MG63 (cell line): Measurements from ENCODE around the gene MMP7. TPM values are rescaled to one million over a fixed set of nuclear protein-coding genes. Genes with fewer than 3 reads are reported as not detected.
"Not testable (repeated sequence)": the region's sequence is repeated elsewhere in the genome, so short reads cannot be mapped to it uniquely, and the experiment has no call there.

ENCODE experiments used
- DNase-seq: peaks from one replicate; pipeline ENCODE4 v3.0.0-alpha.2; 2020
- H3K27me3 ChIP-seq: fragments of 250-450 bp; sonication (Bioruptor Pico); 2 replicates; pipeline ENCODE4 v1.5.1; 2020; ENCODE audit warnings: mild to moderate bottlenecking, moderate library complexity
- H3K36me3 ChIP-seq: fragments of 250-450 bp; sonication (Bioruptor Pico); 2 replicates; pipeline ENCODE4 v1.5.1; 2020; ENCODE audit warnings: mild to moderate bottlenecking, moderate library complexity
- H3K4me3 ChIP-seq: fragments of 250-450 bp; sonication (Bioruptor Pico); 2 replicates; pipeline ENCODE4 v1.5.1; 2020; ENCODE audit warnings: mild to moderate bottlenecking, moderate library complexity
- H3K9me3 ChIP-seq: fragments of 250-450 bp; sonication (Bioruptor Pico); 2 replicates; pipeline ENCODE4 v1.5.1; 2020; ENCODE audit warnings: mild to moderate bottlenecking, moderate library complexity
- total RNA-seq: library from RNA; depleted of rRNA; stranded (reverse); fragments of >200 nt; shearing (Covaris generic); gene quantifications from 2 replicates; pipeline ENCODE4 v1.2.3, GENCODE V29; 2014; ENCODE audit warnings: low replicate concordance

The MMP7 gene
- total RNA-seq, 1 experiment from 2014 or later = not detected

DNA sequence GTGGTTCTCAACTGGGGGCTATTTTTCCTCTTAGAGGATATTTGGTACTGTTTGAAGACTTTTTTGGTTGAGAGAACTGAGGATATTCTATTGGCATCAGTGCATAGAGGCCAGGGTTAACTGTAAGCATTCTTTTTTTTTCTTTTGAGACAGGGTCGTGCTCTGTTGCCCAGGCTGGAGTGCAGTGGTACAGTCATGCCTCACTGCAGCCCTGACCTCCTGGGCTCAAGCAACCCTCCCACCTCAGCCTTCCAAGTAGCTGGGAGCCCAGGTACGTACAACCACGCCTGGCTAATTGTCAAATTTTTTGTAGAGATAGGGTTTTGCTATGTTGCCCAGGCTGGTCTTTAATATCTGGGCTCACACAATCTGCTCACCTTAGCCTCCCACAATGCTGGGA, 12.9 kb downstream of the MMP7 start:
- no peak for DNase-seq
- no peaks in the 10 kb centered on the region for H3K9me3 ChIP-seq

DNA sequence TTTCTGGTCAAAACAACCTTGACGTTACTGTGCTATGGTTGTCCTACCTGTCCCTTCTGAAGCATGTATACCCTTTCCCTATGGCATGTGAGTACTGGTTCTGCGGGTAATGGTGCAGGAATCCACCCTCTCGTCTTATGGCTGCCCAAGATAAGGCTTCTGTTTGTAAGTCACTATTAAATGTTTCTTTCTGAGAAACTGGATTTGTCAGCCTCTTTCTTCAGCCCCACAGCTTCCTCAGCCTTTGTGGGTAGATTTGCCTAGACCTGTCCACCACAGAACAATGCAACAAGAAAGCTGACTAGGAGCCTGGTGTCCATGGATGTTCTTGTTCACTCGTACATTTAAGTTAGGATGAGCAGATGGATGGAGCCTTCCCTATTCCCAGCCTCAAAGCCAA, 14.4 kb downstream of the MMP7 start:
- Histone ChIP-seq H3K36me3 (no peaks in the 10 kb centered on the region), H3K4me3 (no peak overlapping the region), H3K27me3 (peaks cover 2% of the 10 kb centered on the region), H3K9me3 (no peaks in the 10 kb centered on the region)
- no peak for DNase-seq

More for the DNA sequence above, 12.9 kb downstream of the MMP7 start:
- Histone ChIP-seq H3K4me3 (no peak overlapping the region), H3K36me3 (no peaks in the 10 kb centered on the region), H3K27me3 (peaks cover 2% of the 10 kb centered on the region)

DNA sequence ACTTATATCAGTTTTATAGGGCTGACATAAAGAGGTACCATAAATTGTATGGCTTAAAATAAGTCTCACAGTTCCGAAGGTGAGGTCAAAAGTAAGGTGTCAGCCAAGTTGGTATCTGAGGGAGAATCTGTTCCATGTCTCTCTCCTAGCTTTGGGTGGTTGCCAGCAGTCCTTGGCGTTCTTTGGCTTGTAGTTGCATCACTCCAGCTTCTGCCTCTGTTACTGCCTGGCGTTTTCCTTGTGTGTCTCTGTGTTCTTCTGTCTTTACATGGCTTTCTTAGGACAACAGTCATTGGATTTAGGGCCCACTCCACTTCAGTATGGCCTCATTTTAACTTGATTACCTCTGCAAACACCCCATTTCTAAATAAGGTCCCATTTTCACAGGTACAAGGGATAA, 16.7 kb downstream of the MMP7 start:
- no peaks in the 10 kb centered on the region for H3K36me3 ChIP-seq
- H3K27me3 ChIP-seq = no peaks in the 10 kb centered on the region
- DNase-seq = peak; percentile 30
- H3K4me3 ChIP-seq = no peak overlapping the region
- H3K9me3 ChIP-seq = no peaks in the 10 kb centered on the region

DNA sequence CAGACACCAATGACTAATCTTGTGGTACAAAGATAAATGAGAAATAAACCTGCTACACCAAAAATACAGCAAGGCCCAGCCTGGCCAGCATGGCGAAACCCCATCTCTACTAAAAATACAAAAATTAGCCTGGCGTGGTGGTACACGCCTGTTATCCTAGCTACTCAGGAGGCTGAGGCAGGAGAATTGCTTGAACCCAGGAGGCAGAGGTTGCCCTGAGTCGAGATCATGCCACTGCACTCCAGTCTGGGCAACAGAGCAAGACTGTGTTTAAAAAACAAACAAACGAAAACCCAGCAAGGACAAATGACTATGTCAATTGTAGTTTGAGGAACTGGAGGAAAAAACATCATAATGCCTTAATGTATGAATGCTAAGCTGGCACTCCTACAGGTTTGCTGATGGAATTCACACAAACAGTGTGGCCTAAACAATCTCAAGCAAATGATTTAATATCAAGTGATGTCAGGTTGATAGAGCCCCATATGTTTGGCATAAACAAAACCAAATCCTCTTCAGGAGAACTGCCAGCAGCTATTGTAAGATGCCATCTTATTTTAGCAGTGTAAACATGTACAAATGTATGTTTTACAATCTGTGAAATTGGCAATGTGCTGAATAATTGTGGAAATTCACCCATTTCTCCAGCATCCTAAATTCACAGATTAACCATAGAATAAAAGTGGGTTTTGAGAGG, 20.0 kb downstream of the MMP7 start:
- no peaks in the 10 kb centered on the region for H3K27me3 ChIP-seq
- H3K4me3 ChIP-seq = no peak overlapping the region
- no peaks in the 10 kb centered on the region for H3K9me3 ChIP-seq
- H3K36me3 ChIP-seq = no peaks in the 10 kb centered on the region
- peak; percentile 2 for DNase-seq

DNA sequence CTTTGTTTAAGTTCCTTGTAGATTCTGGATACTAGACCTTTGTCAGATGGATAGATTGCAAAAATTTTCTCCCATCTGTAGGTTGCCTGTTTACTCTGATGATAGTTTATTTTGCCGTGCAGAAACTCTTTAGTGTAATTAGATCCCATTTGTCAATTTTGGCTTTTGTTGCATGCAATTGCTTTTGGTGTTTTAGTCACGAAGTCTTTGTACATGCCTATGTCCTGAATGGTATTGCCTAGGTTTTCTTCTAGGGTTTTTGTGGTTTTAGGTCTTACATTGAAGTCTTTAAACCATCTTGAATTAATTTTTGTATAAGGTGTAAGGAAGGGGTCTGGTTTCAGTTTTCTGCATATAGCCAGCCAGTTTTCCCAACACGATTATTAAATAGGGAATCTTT, 27.7 kb downstream of the MMP7 start:
- not testable (repeated sequence) for DNase-seq

DNA sequence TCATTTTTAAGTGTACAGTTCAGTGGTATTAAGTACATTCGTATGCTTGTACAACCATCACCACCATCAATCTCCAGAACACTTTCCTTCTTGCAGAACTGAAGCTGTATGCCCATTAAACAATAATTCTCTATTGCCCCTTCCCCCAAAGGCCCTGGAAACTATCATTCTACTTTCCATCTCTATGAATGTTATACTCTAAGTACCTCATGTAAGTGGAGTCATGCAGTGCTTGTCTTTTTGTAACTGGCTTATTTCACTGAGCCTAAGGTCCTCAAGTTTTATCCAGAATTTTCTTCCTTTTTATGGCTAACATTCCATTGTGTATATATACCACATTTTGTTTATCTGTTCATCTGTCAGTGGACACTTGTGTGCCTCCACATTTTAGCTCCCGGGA, 29.7 kb downstream of the MMP7 start:
- Histone ChIP-seq H3K9me3 (no peaks in the 10 kb centered on the region), H3K36me3 (no peaks in the 10 kb centered on the region), H3K4me3 (no peak overlapping the region), H3K27me3 (peaks cover 12% of the 10 kb centered on the region)
- DNase-seq = no peak

More for the DNA sequence above, 27.7 kb downstream of the MMP7 start:
- not testable (repeated sequence) for H3K36me3 ChIP-seq, H3K9me3 ChIP-seq, H3K4me3 ChIP-seq
- H3K27me3 ChIP-seq = peaks cover 12% of the 10 kb centered on the region

DNA sequence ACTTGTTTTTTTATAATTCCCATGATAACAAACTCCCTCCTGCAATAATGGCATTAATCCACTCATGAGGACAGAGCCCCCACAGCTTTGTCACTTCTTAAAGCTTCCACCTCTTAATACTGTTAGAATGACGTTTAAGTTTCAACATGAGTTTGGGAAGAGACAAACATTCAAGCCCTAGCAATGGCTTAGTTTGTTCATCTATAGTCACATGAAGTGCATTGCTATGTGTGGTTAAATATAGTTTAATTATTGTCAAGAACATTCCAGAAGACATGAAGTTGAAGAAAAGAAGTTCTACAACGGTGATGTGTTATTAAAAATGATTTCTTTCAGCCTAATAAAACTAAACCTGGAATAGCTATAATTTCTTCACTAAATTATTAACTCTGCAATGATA, 30.6 kb downstream of the MMP7 start:
- no peaks in the 10 kb centered on the region for H3K9me3 ChIP-seq
- DNase-seq = no peak
- H3K36me3 ChIP-seq = no peaks in the 10 kb centered on the region
- peaks cover 12% of the 10 kb centered on the region for H3K27me3 ChIP-seq
- no peak overlapping the region for H3K4me3 ChIP-seq

DNA sequence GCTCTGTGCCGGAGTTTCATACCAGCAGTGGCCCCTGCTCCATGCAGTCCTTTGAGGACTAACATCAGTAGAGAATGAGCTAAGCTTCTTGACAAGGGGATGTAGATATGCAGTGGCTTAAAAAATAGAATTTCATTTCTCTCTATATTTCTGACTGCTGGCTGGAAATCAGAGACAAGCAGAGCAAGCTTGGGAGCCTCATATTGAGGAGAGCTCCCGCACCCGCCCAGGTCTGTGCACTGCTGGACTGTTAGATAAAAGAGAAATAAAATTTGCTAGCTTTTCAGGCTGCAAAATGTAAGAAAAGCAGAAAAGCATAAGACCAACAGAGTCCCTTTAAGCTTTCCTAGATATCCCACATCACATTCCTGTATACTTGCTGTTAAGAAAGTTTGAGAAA, 31.4 kb downstream of the MMP7 start:
- H3K9me3 ChIP-seq = no peaks in the 10 kb centered on the region
- H3K4me3 ChIP-seq = no peak overlapping the region
- H3K36me3 ChIP-seq = no peaks in the 10 kb centered on the region
- DNase-seq = no peak
- peaks cover 12% of the 10 kb centered on the region for H3K27me3 ChIP-seq

DNA sequence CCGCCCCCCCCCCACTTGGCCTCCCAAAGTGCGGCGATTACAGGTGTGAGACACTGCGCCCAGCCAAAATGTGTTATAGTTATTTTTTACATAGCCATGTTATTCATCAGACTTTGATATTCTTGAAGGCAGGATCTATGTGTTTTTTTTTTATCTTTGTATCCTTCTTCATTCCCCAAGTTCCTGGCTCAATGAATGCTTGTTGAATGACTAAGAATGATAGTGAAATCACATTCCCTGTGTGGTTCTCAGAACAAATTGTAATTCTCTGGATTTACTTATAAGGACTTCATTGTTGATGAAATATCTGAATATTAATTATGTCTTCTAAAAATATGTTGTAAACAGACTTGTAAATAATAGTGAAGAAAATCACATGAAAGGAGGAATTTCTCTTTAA, 33.5 kb downstream of the MMP7 start:
- Histone ChIP-seq H3K4me3 (no peak overlapping the region), H3K9me3 (no peaks in the 10 kb centered on the region), H3K27me3 (peaks cover 6% of the 10 kb centered on the region), H3K36me3 (no peaks in the 10 kb centered on the region)
- DNase-seq = no peak

DNA sequence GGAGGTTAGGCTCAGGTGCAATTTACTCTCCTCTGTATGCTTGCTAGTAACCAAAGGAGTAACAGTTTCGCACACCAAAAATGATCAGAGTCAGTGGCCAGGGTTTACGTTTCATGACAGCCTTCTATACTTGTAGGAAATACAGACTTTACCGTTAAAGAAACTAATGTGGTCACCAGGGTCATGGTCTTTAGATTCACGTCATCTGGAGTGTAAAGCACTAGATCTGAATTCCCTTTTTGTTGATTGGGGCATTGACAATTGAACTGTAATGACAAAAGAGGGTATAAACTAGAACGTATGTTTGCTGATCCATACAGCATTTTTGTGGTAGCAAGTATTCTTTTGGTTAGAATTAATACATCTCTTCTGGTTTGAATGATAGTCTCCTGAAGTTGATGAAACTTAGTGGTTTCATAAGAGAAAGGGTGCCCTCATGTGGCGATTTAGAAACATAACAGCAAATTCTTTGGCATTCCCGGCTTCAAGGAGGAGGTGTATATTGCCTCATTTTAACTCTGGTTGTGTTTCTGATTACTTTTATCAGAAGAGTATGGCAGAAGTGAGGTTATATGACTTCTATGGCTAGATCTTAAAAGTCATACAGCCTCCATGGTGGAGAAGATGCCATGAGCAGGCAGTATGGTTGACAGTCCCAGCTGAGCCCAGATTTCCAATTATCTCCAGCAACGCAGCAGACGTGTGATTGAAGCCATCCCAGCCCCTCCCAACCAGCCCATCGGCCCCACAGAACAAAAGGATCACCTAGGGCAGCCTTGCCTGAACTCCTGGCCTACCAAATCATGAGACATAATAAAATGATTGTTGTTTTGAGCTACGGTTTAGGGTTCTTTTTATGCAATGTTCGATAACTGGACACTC, 35.1 kb downstream of the MMP7 start:
- DNase-seq = peak; percentile 14
- Histone ChIP-seq H3K36me3 (no peaks in the 10 kb centered on the region), H3K27me3 (no peaks in the 10 kb centered on the region; the same call in 1 of the 2 replicates), H3K4me3 (no peak overlapping the region), H3K9me3 (no peaks in the 10 kb centered on the region)

DNA sequence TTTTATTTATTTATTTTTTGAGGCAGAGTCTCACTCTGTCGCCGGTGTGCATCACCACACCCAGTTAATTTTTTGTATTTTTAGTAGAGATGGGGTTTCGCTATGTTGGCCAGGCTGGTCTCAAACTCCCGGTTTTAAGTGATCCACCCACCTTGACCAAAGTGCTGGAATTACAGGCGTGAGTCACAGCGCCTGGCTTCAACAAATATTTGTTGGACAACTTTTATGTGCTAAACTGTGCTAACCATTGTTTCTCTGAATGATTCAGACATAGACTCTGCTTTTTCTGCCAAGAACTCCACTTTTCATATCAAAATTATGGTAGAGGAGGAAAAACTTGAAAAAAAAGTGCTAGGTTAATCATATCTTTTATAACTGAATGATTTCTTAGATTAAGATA, 36.3 kb downstream of the MMP7 start:
- Histone ChIP-seq H3K27me3 (no peaks in the 10 kb centered on the region), H3K4me3 (no peak overlapping the region), H3K9me3 (no peaks in the 10 kb centered on the region), H3K36me3 (no peaks in the 10 kb centered on the region)
- DNase-seq = peak; percentile 81

DNA sequence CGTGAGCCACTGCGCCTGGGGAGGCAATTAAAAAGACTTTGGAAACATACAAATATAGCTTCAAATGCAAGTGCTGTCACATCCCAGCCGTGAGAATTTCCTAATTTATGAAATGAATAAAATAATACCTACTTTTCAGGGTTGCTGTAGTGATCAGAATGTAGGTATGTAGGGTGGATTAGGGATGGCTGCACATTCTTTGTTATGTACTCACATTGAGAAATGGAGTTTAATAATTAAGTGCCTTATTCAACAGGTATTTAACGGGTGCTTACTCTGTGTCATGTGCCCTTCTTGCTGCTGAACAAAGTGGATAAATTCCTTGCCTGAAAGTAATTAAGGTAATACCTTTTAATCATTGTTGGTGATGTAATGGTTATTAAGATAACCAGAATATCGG, 37.0 kb downstream of the MMP7 start:
- Histone ChIP-seq H3K9me3 (no peaks in the 10 kb centered on the region), H3K36me3 (no peaks in the 10 kb centered on the region), H3K27me3 (no peaks in the 10 kb centered on the region), H3K4me3 (no peak overlapping the region)
- DNase-seq = no peak

DNA sequence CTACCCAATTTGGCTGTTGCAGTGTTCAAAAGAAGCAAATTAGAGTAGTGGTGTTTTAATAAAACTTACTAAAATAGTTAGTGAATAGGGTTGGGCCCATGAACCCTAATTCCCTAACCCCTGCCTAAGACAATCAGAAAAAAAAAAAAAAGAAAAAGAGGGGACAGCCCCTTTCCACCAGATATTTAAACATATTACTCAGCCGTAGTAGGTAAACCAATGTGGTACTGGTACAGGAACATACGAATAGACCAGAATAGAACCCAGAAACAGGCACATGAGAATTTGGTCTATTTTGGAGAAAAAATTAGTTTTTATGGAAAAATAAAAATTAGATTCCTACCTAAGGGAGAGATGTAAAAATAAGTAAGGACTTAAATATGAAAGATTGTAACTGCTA, 38.6 kb downstream of the MMP7 start:
- Histone ChIP-seq H3K9me3 (no peaks in the 10 kb centered on the region), H3K27me3 (no peaks in the 10 kb centered on the region), H3K36me3 (no peaks in the 10 kb centered on the region), H3K4me3 (no peak overlapping the region)
- no peak for DNase-seq

DNA sequence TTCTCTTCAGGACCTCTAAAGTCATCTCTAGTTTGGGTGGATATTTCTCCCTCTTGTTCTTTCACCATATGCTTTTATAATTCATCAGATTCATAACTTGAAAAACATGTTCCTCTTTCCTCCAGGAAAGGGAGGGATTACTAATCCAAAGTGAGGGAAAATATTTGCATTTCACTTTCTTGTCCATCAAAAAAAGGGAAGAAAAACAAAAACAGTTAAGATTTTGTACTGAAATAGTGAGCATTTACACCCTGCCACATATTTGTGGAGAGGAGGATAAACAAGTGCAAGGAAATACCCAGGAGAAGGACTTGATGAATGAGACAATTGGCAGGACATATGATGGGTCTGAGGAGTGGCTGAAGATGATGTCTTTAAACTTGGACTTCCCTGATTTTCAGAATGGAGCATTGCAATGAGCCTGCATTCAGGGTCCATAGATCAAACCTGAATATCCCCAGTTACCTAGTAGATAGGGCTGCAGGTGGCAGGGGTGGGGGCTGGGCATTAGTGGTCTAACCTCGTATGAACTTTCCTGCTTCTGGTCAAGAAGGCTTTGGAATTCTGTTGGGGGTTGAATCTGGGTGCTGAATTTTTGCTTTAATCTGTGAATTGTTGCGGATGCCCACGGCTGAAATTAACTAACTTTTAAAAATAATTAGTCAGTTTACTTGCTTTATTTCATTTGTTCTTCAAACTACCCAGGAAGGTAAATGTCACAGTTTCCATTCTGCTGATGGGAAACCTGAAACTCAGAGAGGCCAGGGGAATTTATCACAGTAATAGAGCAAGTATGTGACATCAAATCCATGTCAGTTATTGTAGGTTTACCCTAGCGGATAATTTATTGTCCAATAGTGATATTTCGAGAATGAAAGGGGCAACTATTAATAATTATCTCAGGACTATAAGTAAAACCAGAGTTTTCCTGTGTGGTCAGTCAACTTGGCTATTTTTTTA, 41.1 kb downstream of the MMP7 start:
- Histone ChIP-seq H3K27me3 (no peaks in the 10 kb centered on the region), H3K36me3 (no peaks in the 10 kb centered on the region), H3K9me3 (no peaks in the 10 kb centered on the region), H3K4me3 (no peak overlapping the region)
- DNase-seq = no peak

DNA sequence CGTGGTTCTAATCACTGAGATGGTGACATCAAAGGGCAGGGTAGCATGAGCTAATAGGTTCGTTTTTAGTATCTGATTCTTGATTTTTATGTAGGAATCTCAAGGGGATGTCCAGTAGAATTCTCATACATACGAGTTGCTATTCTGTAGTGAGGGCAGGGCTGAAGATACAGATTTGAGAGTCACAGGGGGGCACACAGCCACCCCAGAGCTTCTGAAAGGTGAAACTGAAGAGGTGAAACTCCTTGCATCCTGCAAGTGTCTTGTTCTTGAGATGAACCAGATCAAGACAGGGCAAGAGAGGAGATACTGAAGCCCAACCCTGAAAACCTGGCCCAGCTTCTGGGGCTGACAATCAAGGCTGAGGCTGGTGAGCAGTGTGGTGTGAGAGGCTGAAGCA, 42.3 kb downstream of the MMP7 start:
- Histone ChIP-seq H3K4me3 (no peak overlapping the region), H3K36me3 (no peaks in the 10 kb centered on the region), H3K27me3 (no peaks in the 10 kb centered on the region), H3K9me3 (no peaks in the 10 kb centered on the region)
- DNase-seq = no peak

DNA sequence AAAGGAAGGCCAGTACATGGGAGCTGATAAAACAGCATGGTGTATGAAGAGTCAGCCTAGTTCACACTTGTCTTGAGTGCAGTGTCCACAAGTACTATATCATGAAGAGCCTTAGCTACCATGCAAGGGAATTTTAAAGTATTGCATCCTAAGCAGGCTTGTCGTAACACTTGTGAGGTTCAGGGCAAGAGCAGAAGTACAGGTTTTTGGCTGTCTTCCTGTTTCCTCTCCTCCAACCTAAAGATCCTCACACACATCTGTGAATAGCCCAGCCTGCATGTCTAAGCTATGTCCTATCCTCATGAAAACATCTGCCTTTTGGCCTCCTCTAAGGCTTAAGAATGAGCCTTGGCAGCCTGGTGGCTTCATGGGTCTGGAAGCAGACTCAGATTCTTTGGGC, 43.3 kb downstream of the MMP7 start:
- Histone ChIP-seq H3K9me3 (no peaks in the 10 kb centered on the region), H3K36me3 (no peaks in the 10 kb centered on the region), H3K4me3 (no peak overlapping the region), H3K27me3 (no peaks in the 10 kb centered on the region)
- DNase-seq = no peak

DNA sequence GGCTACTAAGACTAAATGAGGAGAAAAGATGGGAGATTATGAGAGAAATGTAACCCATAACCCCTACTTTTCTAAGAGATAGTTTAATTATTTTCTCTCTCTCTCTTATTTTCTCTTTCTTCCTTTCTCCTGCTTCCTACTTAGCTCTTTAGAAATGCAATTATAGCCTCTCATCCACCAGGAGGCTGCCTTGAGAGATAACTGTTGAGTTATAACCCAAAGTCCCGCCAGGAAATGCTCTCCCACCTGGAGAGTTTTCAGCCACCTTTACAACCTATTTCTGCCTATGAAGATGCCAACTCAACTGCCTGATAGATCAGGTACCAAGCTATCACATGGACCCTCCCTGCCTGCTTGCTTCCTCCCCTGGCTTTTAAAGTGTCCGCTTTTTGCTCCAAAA, 44.0 kb downstream of the MMP7 start:
- Histone ChIP-seq H3K27me3 (no peaks in the 10 kb centered on the region), H3K36me3 (no peaks in the 10 kb centered on the region), H3K9me3 (no peaks in the 10 kb centered on the region), H3K4me3 (no peak overlapping the region)
- no peak for DNase-seq
